Right atrium auricular region (tissue), 2 donors: ENCODE measurements around the gene ABCA7. TPM values are rescaled to one million over a fixed set of nuclear protein-coding genes. Genes with fewer than 3 reads are reported as not detected.

ENCODE experiments used
- DNase-seq: peaks from one replicate; pipeline ENCODE4 v3.0.0-alpha.2; 2019; ENCODE audit warnings: low spot score
- H3K27ac ChIP-seq, 2 donors: fragments of 200-600 bp; sonication (generic); 1 replicate in 1 of 2; 2 replicates in 1 of 2; pipeline ENCODE4 v1.5.1; 2016 to 2019
- H3K27me3 ChIP-seq, 2 donors: fragments of 200-600 bp; sonication (generic); one replicate each; pipeline versions ENCODE4 v1.5.1 to v1.6.0; 2017 to 2019
- H3K36me3 ChIP-seq: fragments of 200-600 bp; sonication (generic); one replicate; pipeline ENCODE4 v1.5.1; 2016
- H3K4me1 ChIP-seq, 2 donors: fragments of 200-600 bp; sonication (generic); one replicate each; pipeline versions ENCODE4 v1.5.1 to v1.6.0; 2017 to 2019
- H3K4me3 ChIP-seq, 2 donors: fragments of 200-600 bp; sonication (generic); 1 replicate in 1 of 2; 2 replicates in 1 of 2; pipeline ENCODE4 v1.5.1; 2017 to 2019; ENCODE audit warnings: mild to moderate bottlenecking in 1 of 2, moderate library complexity in 1 of 2
- H3K9me3 ChIP-seq, 2 donors: fragments of 200-600 bp; sonication (generic); one replicate each; pipeline ENCODE4 v1.5.1; 2019
- total RNA-seq, 2 donors: library from RNA; depleted of rRNA; stranded (reverse); fragments of >200 nt; gene quantifications; one replicate each; pipeline ENCODE4 v1.1.0, GENCODE V29; 2016
- TF ChIP-seq, protein P1 (sequence below), 2 donors: fragments of 200-600 bp; sonication (generic); IDR thresholded peaks; one replicate each; pipeline ENCODE4 v1.5.1; 2019; ENCODE audit warnings: antibody characterized with exemption in 2 of 2

The ABCA7 gene
- total RNA-seq, 2 donors from 2014 or later, result 4.8 to 5.9 TPM

DNA sequence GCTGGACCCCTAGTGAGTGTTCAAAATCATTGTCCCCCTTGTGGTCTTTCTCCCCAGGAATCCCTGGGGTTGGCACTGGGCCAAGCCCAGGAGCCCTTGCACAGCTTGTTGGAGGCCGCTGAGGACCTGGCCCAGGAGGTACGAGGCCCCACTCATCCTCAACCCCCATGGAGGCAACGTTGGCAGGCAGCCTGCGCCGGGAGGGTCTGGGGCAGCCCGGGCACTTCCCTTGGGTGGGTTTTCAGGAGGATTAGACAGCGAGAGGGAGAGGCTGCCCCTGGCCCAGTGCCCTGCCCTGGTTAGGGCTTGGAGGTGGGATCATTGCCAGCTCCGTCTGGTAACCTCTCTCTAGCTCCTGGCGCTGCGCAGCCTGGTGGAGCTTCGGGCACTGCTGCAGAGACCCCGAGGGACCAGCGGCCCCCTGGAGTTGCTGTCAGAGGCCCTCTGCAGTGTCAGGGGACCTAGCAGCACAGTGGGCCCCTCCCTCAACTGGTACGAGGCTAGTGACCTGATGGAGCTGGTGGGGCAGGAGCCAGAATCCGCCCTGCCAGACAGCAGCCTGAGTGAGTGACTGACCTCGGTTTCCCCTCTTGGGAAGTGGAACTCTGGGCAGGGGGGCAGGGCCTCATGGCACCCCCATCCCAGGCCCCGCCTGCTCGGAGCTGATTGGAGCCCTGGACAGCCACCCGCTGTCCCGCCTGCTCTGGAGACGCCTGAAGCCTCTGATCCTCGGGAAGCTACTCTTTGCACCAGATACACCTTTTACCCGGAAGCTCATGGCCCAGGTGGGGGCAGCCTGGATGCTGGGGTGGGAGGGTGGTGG lies 3.0 kb downstream of the ABCA7 start:
- Histone ChIP-seq H3K9me3 (no peaks in the 10 kb centered on the region), H3K27me3 (no peaks in the 10 kb centered on the region), H3K4me3 (no peak overlapping the region), H3K27ac (no peak overlapping the region), H3K36me3 (no peaks in the 10 kb centered on the region), H3K4me1 (peaks cover 0 to 30% of the 10 kb centered on the region in 2 donors)
- TF ChIP-seq, protein P1, sequence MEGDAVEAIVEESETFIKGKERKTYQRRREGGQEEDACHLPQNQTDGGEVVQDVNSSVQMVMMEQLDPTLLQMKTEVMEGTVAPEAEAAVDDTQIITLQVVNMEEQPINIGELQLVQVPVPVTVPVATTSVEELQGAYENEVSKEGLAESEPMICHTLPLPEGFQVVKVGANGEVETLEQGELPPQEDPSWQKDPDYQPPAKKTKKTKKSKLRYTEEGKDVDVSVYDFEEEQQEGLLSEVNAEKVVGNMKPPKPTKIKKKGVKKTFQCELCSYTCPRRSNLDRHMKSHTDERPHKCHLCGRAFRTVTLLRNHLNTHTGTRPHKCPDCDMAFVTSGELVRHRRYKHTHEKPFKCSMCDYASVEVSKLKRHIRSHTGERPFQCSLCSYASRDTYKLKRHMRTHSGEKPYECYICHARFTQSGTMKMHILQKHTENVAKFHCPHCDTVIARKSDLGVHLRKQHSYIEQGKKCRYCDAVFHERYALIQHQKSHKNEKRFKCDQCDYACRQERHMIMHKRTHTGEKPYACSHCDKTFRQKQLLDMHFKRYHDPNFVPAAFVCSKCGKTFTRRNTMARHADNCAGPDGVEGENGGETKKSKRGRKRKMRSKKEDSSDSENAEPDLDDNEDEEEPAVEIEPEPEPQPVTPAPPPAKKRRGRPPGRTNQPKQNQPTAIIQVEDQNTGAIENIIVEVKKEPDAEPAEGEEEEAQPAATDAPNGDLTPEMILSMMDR (IDR thresholded peaks at IDR 0.05), result no peak
- DNase-seq, result no peak

DNA sequence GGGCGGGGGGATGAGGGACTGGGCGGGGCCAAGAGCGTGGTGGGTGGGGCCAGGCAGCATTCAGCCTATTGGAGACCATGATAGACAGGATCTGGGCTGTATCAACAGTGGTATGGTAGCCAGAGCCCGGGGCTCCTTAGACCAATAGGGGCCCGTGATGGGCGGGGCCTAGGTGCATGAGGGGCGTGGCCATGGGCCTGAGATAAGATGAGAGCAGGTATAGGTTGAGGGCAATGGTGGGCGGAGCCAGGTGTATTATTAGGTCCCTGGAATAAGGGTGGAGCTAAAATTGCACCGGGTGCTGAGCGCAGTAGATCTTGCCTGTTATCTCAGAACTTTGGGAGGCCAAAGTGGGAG lies 5.3 kb downstream of the ABCA7 start:
- Histone ChIP-seq H3K4me3 (no peak overlapping the region), H3K9me3 (no peaks in the 10 kb centered on the region), H3K27me3 (no peaks in the 10 kb centered on the region), H3K27ac (no peak overlapping the region), H3K36me3 (no peaks in the 10 kb centered on the region), H3K4me1 (peaks cover 0 to 19% of the 10 kb centered on the region in 2 donors)
- no peak for DNase-seq
- TF ChIP-seq, protein P1 (IDR thresholded peaks at IDR 0.05), result no peak

DNA sequence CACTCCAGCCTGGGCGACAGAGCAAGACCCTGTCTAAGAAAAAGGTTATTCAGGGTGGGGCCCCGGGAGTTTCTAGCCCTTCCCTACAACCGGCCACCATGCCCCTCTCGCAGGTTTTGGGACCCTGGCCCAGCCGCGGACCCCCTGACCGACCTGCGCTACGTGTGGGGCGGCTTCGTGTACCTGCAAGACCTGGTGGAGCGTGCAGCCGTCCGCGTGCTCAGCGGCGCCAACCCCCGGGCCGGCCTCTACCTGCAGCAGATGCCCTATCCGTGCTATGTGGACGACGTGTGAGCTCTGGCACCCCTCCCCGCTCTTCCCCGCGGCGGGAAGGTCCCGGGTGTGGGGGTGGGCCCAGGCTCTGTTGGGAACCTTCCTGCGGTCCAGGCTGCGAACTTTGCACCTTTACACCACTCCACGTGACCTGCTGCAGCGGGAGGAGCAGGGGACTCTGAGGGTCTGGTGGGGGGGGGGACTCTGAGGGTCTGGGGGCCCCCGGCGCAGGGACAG lies 6.3 kb downstream of the ABCA7 start:
- DNase-seq, result no peak
- H3K36me3 ChIP-seq, result no peaks in the 10 kb centered on the region
- TF ChIP-seq, protein P1 (IDR thresholded peaks at IDR 0.05), result no peak

DNA sequence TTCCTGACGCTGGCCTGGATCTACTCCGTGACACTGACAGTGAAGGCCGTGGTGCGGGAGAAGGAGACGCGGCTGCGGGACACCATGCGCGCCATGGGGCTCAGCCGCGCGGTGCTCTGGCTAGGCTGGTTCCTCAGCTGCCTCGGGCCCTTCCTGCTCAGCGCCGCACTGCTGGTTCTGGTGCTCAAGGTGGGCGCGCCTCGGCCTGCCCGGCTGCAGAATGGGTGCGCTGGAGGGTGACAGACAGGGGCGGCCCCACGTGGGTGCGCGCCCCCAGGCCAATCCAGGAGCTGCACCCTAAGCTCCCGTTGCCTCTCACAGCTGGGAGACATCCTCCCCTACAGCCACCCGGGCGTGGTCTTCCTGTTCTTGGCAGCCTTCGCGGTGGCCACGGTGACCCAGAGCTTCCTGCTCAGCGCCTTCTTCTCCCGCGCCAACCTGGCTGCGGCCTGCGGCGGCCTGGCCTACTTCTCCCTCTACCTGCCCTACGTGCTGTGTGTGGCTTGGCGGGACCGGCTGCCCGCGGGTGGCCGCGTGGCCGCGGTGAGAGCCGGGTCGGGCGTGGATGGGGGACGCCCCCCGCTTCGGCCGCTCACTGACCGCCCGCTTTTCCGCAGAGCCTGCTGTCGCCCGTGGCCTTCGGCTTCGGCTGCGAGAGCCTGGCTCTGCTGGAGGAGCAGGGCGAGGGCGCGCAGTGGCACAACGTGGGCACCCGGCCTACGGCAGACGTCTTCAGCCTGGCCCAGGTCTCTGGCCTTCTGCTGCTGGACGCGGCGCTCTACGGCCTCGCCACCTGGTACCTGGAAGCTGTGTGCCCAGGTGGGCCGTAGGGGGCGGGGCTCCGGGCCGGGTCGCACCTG lies 7.2 kb downstream of the ABCA7 start:
- no peak for DNase-seq
- H3K36me3 ChIP-seq, result no peaks in the 10 kb centered on the region
- H3K9me3 ChIP-seq, result no peaks in the 10 kb centered on the region
- no peak overlapping the region for H3K27ac ChIP-seq
- no peaks in the 10 kb centered on the region for H3K27me3 ChIP-seq
- no peak overlapping the region for H3K4me3 ChIP-seq
- TF ChIP-seq, protein P1 (IDR thresholded peaks at IDR 0.05), result no peak
- H3K4me1 ChIP-seq, result peaks cover 0 to 1% of the 10 kb centered on the region in 2 donors

More for the DNA sequence above, 6.3 kb downstream of the ABCA7 start:
- Histone ChIP-seq H3K27me3 (no peaks in the 10 kb centered on the region), H3K27ac (no peak overlapping the region), H3K4me3 (no peak overlapping the region), H3K9me3 (no peaks in the 10 kb centered on the region), H3K4me1 (peaks cover 0 to 10% of the 10 kb centered on the region in 2 donors)

DNA sequence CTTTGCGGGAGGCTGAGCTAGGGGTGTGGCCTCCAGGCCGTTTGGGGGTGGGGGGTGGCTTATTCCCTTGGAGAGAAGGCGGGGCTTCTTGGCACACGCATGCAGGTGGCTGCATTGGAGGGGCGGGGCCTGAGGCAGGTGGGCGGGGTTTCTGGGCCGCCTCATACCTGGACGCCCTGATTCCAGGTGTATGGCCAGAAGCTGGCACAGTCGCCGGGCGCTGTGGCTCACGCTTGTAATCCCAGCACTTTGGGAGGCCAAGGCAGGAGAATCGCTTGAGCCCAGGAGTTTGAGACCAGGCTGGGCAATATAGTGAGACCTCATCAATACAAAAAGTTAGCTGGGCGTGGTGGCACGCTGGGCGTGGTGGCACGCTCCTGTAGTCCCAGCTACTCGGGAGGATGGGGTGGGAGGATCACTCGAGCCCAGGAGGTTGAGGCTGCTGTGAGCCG lies 7.8 kb downstream of the ABCA7 start:
- Histone ChIP-seq H3K27ac (no peak overlapping the region), H3K36me3 (no peaks in the 10 kb centered on the region), H3K4me3 (no peak overlapping the region), H3K27me3 (no peaks in the 10 kb centered on the region), H3K9me3 (no peaks in the 10 kb centered on the region), H3K4me1 (no peaks in the 10 kb centered on the region)
- no peak for DNase-seq
- TF ChIP-seq, protein P1 (IDR thresholded peaks at IDR 0.05), result no peak
